ENCODE results near the gene MYO5A. TPM values are rescaled to one million over a fixed set of nuclear protein-coding genes. Genes with fewer than 3 reads are reported as not detected.

The MYO5A gene
- polyA plus RNA-seq, 1 of the 3 experiments (the other 2 are of a cell fraction): 11.0 TPM

- WGBS (ENCODE audit: low lambda C conversion rate): 72% methylated on average over 3 of the region's 3 CpGs
- no peak overlapping the region for H2AFZ ChIP-seq (ENCODE audit: low read depth)
- no peaks in the 10 kb centered on the region for H3K79me2 ChIP-seq (ENCODE audit: insufficient read depth)
- ChIA-PET POLR2A (no interaction called here), CTCF (interaction anchor here (0.7 to 2.5 kb wide), 2 partner anchors 78 to 400 kb away, joined by 3 to 13 read pairs; no protein-coding TSS in a partner anchor)
- no peak overlapping the region for H3K4me3 ChIP-seq (ENCODE audit: low read depth in 2 of 2, low read length in 1 of 2)
- peak overlapping the region in 1 of 2 experiments; percentile 26; a peak in 2 of 4 replicates for H3K27ac ChIP-seq (ENCODE audit: low read depth in 2 of 2, low read length in 1 of 2)
- no peaks in the 10 kb centered on the region for H3K27me3 ChIP-seq (ENCODE audit: insufficient read depth)
- peaks cover 5% of the 10 kb centered on the region for H3F3A ChIP-seq (replicated peaks; ENCODE audit: insufficient read depth)
- no peak for DNase-seq
- H3K9me3 ChIP-seq: no peaks in the 10 kb centered on the region
- H3K4me2 ChIP-seq: no peak overlapping the region
- TF ChIP-seq ZBTB33 (IDR thresholded peaks at IDR 0.05; ENCODE audit: borderline replicate concordance, low read depth): no peak
- no peak for TF ChIP-seq NRF1 (IDR thresholded peaks at IDR 0.05; ENCODE audit: low read depth, low read length)
- TF ChIP-seq PBX3 (IDR thresholded peaks at IDR 0.05): 0 out of 2 replicates have a peak, but pooled peaks have one; percentile 8
- peak; percentile 6; the same call in 1 of the 2 replicates for TF ChIP-seq FOSL2 (IDR thresholded peaks at IDR 0.05; ENCODE audit: borderline replicate concordance, low read depth)
- no peak for TF ChIP-seq USF1 (IDR thresholded peaks at IDR 0.05; ENCODE audit: borderline replicate concordance, low read depth)
- no peak for TF ChIP-seq JUND (IDR thresholded peaks at IDR 0.05)
- TF ChIP-seq RAD21 (IDR thresholded peaks at IDR 0.05; ENCODE audit: low read length): no peak
- no peak for TF ChIP-seq USF2 (IDR thresholded peaks at IDR 0.05; ENCODE audit: borderline replicate concordance, low read depth, low read length)
- no peak for TF ChIP-seq POLR2AphosphoS5 (IDR thresholded peaks at IDR 0.05; ENCODE audit: low read depth, low read length)
- no peak for TF ChIP-seq MXI1 (IDR thresholded peaks at IDR 0.05; ENCODE audit: low read depth, low read length)
- TF ChIP-seq GATA2 (CRISPR knock-in tag; IDR thresholded peaks at IDR 0.05): no peak
- H3K9ac ChIP-seq: no peak overlapping the region
- H3K36me3 ChIP-seq (replicated peaks in 1 of 2; ENCODE audit: control insufficient read depth in 1 of 2, insufficient read depth in 2 of 2, low read length in 1 of 2): peaks cover 5 to 11% of the 10 kb centered on the region in 2 experiments
- peaks cover 9 to 18% of the 10 kb centered on the region in 2 experiments; a peak in 3 of 4 replicates for H3K4me1 ChIP-seq (ENCODE audit: control insufficient read depth in 1 of 2, insufficient read depth in 2 of 2, low read depth in 1 of 2, low read length in 1 of 2)
- H3K9me2 ChIP-seq: no peaks in the 10 kb centered on the region
- H4K20me1 ChIP-seq (ENCODE audit: insufficient read depth): no peaks in the 10 kb centered on the region
These were observed 194.1 kb downstream of the MYO5A start for GRCh38 chr15:52334491-52335160.

Measured in SK-N-SH (cell line).